ENCODE results near the gene LIG3.
"Not testable (repeated sequence)": the region's sequence is repeated elsewhere in the genome, so short reads cannot be mapped to it uniquely, and the experiment has no call there.

LIG3 gene
- total RNA-seq = 52.9 reads per million, percentile 69 among the genes with 10 or more reads in this experiment

GRCh38 chr17:34980353-34980680, at the start of gene LIG3:
Gene LIG3 (plus strand): TSS chr17:34980512. CDS start chr17:34983006, 2,494 bp downstream.
- DNase-seq = peak; percentile 90

- DNase-seq = not testable (repeated sequence)
These were observed 29.5 kb upstream of the LIG3 start for GRCh38 chr17:34950780-34951179.

- DNase-seq = no peak
These were observed 21.9 kb upstream of the LIG3 start for GRCh38 chr17:34958438-34958837.

- peak; percentile 89 for DNase-seq
These were observed 19.0 kb upstream of the LIG3 start, which contains the start of the genes CCT6B and ZNF830 for GRCh38 chr17:34961093-34961911. Gene CCT6B (minus strand): TSS chr17:34961460. CDS start chr17:34961393, 67 bp downstream. Gene ZNF830 (plus strand): TSS chr17:34961540. CDS start chr17:34961567, 27 bp downstream.

- DNase-seq = no peak
These were observed 6.1 kb upstream of the LIG3 start for GRCh38 chr17:34974179-34974578.

GRCh38 chr17:34974794-34975785, 5.2 kb upstream of the LIG3 start:
- DNase-seq = no peak

GRCh38 chr17:34979153-34979552, 1.2 kb upstream of the LIG3 start:
- DNase-seq = no peak

- no peak for DNase-seq
These were observed 511 bp upstream of the LIG3 start for GRCh38 chr17:34979650-34980352.

GRCh38 chr17:34980681-34981537, 597 bp downstream of the LIG3 start:
- DNase-seq = peak; percentile 70

- DNase-seq = no peak
These were observed 1.4 kb downstream of the LIG3 start for GRCh38 chr17:34981538-34982241.

GRCh38 chr17:34987232-34987631, 6.9 kb downstream of the LIG3 start:
- DNase-seq = no peak

GRCh38 chr17:34988644-34989043, 8.3 kb downstream of the LIG3 start:
- no peak for DNase-seq

- no peak for DNase-seq
These were observed 9.2 kb downstream of the LIG3 start for GRCh38 chr17:34989473-34989872.

GRCh38 chr17:34990921-34991365, 10.6 kb downstream of the LIG3 start:
- DNase-seq = no peak

GRCh38 chr17:34991606-34992005, 11.3 kb downstream of the LIG3 start:
- DNase-seq = no peak

GRCh38 chr17:34993031-34993430, 12.7 kb downstream of the LIG3 start:
- DNase-seq = no peak

- DNase-seq = no peak
These were observed 16.3 kb downstream of the LIG3 start for GRCh38 chr17:34996422-34997285.

- no peak for DNase-seq
These were observed 17.1 kb downstream of the LIG3 start for GRCh38 chr17:34997355-34997862.

GRCh38 chr17:34998205-34998604, 17.9 kb downstream of the LIG3 start:
- peak; percentile 68 for DNase-seq

GRCh38 chr17:34999456-34999855, 19.1 kb downstream of the LIG3 start:
- DNase-seq = no peak
